GM12878 (cell line): ENCODE data around the gene PNMA6F. TPM values are rescaled to one million over a fixed set of nuclear protein-coding genes. Genes with fewer than 3 reads are reported as not detected.

Experiments
- ATAC-seq: fragments of 200-7000 bp; cut with Tn5 transposase; 3 replicates; pipeline ENCODE4 v1.9.1; 2020; ENCODE audit warnings: mild to moderate bottlenecking, moderate library complexity
- BruUV-seq: library from RNA; stranded (reverse); fragments of 400-500 nt; replicated peaks from 2 replicates; lab custom pipeline; 2021; lab: Mats Ljungman, UMichigan
- CTCF ChIA-PET: fragments of 300-600 bp; sonication (Branson Sonifier 250); formaldehyde crosslinking; extraction: SDS; loops from one replicate; lab custom pipeline; 2021; ENCODE audit warnings: inconsistent platforms; lab: Yijun Ruan, JAX
- POLR2A ChIA-PET: fragments of 350-600 bp; formaldehyde crosslinking; extraction: SDS; loops from one replicate; lab custom pipeline; 2021; ENCODE audit warnings: inconsistent platforms; lab: Charles Lee
- RAD21 ChIA-PET: fragments of 300-600 bp; sonication (Branson Sonifier 250); formaldehyde crosslinking; loops from one replicate; lab custom pipeline; 2023; ENCODE audit warnings: antibody characterized with exemption; ENCODE audit not compliant: unreplicated experiment; lab: Charles Lee
- SMC1A ChIA-PET: fragments of 300-600 bp; sonication (Branson Sonifier 250); formaldehyde crosslinking; loops from one replicate; lab custom pipeline; 2023; ENCODE audit not compliant: unreplicated experiment, uncharacterized antibody; lab: Charles Lee
- DNase-seq: peaks from one replicate; pipeline ENCODE4 v3.0.0-alpha.2; 2011; ENCODE audit warnings: low read depth, low spot score
- FAIRE-seq: peaks from 3 replicates; lab custom pipeline; 2011; peaks lifted over from hg19 to GRCh38; lab: Jason Lieb, UNC
- H2AFZ ChIP-seq: 2 replicates; pipeline ENCODE4 v1.6.0; 2011; ENCODE audit warnings: low read depth, low read length, control low read depth; ENCODE audit not compliant: control insufficient read depth
- H3K27ac ChIP-seq: 2 replicates; pipeline ENCODE4 v1.5.1; 2011; ENCODE audit warnings: control low read depth; ENCODE audit not compliant: control insufficient read depth, insufficient read depth
- H3K27me3 ChIP-seq, 2 experiments: replicated peaks in 1 of 2; 2 replicates each; pipeline versions ENCODE4 v1.6.0 to v1.6.1; 2011; ENCODE audit warnings: low read length in 1 of 2; ENCODE audit not compliant: control insufficient read depth in 2 of 2, insufficient read depth in 2 of 2
- H3K36me3 ChIP-seq, 2 experiments: 2 replicates each; pipeline ENCODE4 v1.5.1; 2011; ENCODE audit warnings: low read length in 1 of 2; ENCODE audit not compliant: control insufficient read depth in 2 of 2, insufficient read depth in 2 of 2
- H3K4me1 ChIP-seq: 2 replicates; pipeline ENCODE4 v1.6.1; 2011; ENCODE audit warnings: mild to moderate bottlenecking, low read length, moderate library complexity, mixed read lengths; ENCODE audit not compliant: control insufficient read depth, insufficient read depth
- H3K4me2 ChIP-seq: 2 replicates; pipeline ENCODE4 v1.6.0; 2011; ENCODE audit warnings: control low read depth; ENCODE audit not compliant: control insufficient read depth, insufficient read depth
- H3K4me3 ChIP-seq: fragments of 200-600 bp; sonication (generic); 2 replicates; pipeline ENCODE4 v1.5.1; 2016
- H3K79me2 ChIP-seq: 2 replicates; pipeline ENCODE4 v1.6.0; 2011; ENCODE audit warnings: low read length; ENCODE audit not compliant: control insufficient read depth, insufficient read depth
- H3K9ac ChIP-seq: 2 replicates; pipeline ENCODE4 v1.8.0; 2011; ENCODE audit warnings: low read length, control low read depth, mixed read lengths; ENCODE audit not compliant: control insufficient read depth, insufficient read depth
- H3K9me3 ChIP-seq: replicated peaks from 3 replicates; pipeline ENCODE4 v1.5.1; 2011; ENCODE audit warnings: mild to moderate bottlenecking, low read length; ENCODE audit not compliant: control insufficient read depth, insufficient read depth
- H4K20me1 ChIP-seq: 2 replicates; pipeline ENCODE4 v1.6.0; 2011; ENCODE audit not compliant: control insufficient read depth, insufficient read depth
- CEBPZ ChIP-seq: fragments of 150-350 bp; IDR thresholded peaks from 2 replicates; pipeline ENCODE4 v1.6.1; 2016; ENCODE audit warnings: low read depth, low read length
- CHD4 ChIP-seq: fragments of 200-600 bp; sonication (generic); IDR thresholded peaks from 2 replicates; pipeline ENCODE4 v1.6.1; 2016; ENCODE audit warnings: mild to moderate bottlenecking
- EZH2 ChIP-seq: IDR thresholded peaks from 2 replicates; pipeline ENCODE4 v1.6.1; 2012; ENCODE audit warnings: low read depth, mild to moderate bottlenecking, control low read depth, inconsistent platforms, low read length, borderline replicate concordance; ENCODE audit not compliant: control insufficient read depth
- FOS ChIP-seq: IDR thresholded peaks from 3 replicates; pipeline ENCODE4 v1.6.1; 2011; ENCODE audit warnings: borderline replicate concordance; ENCODE audit not compliant: insufficient read length; ENCODE audit errors: extremely low read depth
- NFYB ChIP-seq: IDR thresholded peaks from 2 replicates; pipeline ENCODE4 v1.6.1; 2011; ENCODE audit warnings: low read depth, mild to moderate bottlenecking, low read length, improper control_type of control experiment, moderate library complexity; ENCODE audit not compliant: insufficient read depth
- RCOR1 ChIP-seq: conservative IDR thresholded peaks from 2 replicates; pipeline ENCODE4 v1.6.1; 2012; ENCODE audit warnings: low read depth, low read length, improper control_type of control experiment
- RELB ChIP-seq: fragments of 450-650 bp; IDR thresholded peaks from 2 replicates; pipeline ENCODE4 v1.6.1; 2017; ENCODE audit warnings: low read depth, mild to moderate bottlenecking, moderate library complexity
- SPI1 ChIP-seq: IDR thresholded peaks from 2 replicates; pipeline ENCODE4 v1.6.1; 2011; ENCODE audit warnings: low read depth, mild to moderate bottlenecking, low read length, moderate library complexity, borderline replicate concordance; ENCODE audit not compliant: insufficient read depth
- STAT3 ChIP-seq: IDR thresholded peaks from 2 replicates; pipeline ENCODE4 v1.6.1; 2011; ENCODE audit warnings: low read depth, low read length, improper control_type of control experiment
- ZBED1 ChIP-seq: IDR thresholded peaks from 2 replicates; pipeline ENCODE4 v1.6.1; 2016; ENCODE audit warnings: borderline replicate concordance
- ZNF384 ChIP-seq: IDR thresholded peaks from 2 replicates; pipeline ENCODE4 v1.6.1; 2012; ENCODE audit warnings: low read depth, mild to moderate bottlenecking, low read length, improper control_type of control experiment, borderline replicate concordance
- ZSCAN29 ChIP-seq: fragments of 450-650 bp; IDR thresholded peaks from 2 replicates; pipeline ENCODE4 v1.6.1; 2017; ENCODE audit warnings: mild to moderate bottlenecking, moderate library complexity
- ZZZ3 ChIP-seq: IDR thresholded peaks from 2 replicates; pipeline ENCODE4 v1.6.1; 2011; ENCODE audit warnings: low read depth; ENCODE audit not compliant: control insufficient read depth, insufficient read length
- WGBS: methylation state at CpG from one replicate; pipeline ENCODE4 v1.1.6; 2016; ENCODE audit warnings: low lambda C conversion rate; ENCODE audit not compliant: insufficient replicate concordance, insufficient coverage; ENCODE audit errors: missing lambda C conversion rate; 5-methylcytosine and 5-hydroxymethylcytosine counted together
- in situ Hi-C: fragments of 300-500 bp; cut with MboI; formaldehyde crosslinking; loops from 9 replicates; pipeline ENCODE4 v1.14.3; 2018; ENCODE audit warnings: mixed read lengths
- intact Hi-C: fragments of 100-400 bp; cut with micrococcal nuclease; formaldehyde crosslinking; loops from one replicate; pipeline ENCODE4 v1.14.2; 2022; ENCODE audit not compliant: unreplicated experiment
- polyA plus RNA-seq, 11 experiments: library from polyadenylated mRNA; depleted of rRNA in 4 of 11; unstranded in 6 of 11; stranded (reverse) in 5 of 11; fragments of >200 nt; fragmentation: Nextera tagmentation in 4 of 11; fragmentation: Illumina TruSeq in 1 of 11; extraction: Ambion mirVana in 4 of 11; extraction: Trizol in 1 of 11; gene quantifications; 1 replicate in 1 of 11; 2 replicates in 10 of 11; pipeline versions ENCODE4 v1.2.1 to v1.2.3, GENCODE V29; 2011 to 2016; ENCODE audit warnings: inconsistent platforms in 2 of 11, missing spikeins in 2 of 11, low read depth in 1 of 11
- total RNA-seq, 4 experiments: library from RNA; depleted of rRNA in 3 of 4; stranded (reverse); fragments of >200 nt in 3 of 4; fragmentation: Illumina TruSeq in 1 of 4; extraction: Trizol in 1 of 4; gene quantifications; 2 replicates each; pipeline versions ENCODE4 v1.2.1 to v1.2.3, GENCODE V29; 2013 to 2021
- TF ChIP-seq, protein P1 (sequence below): fragments of 450-650 bp; IDR thresholded peaks from 2 replicates; pipeline ENCODE4 v1.6.1; 2017; ENCODE audit warnings: antibody characterized with exemption, mild to moderate bottlenecking, moderate library complexity
- TF ChIP-seq, protein P2 (sequence below): fragments of 450-650 bp; IDR thresholded peaks from 2 replicates; pipeline ENCODE4 v1.6.1; 2017; ENCODE audit warnings: mild to moderate bottlenecking, low read depth, inconsistent platforms; ENCODE audit not compliant: poor library complexity, severe bottlenecking

Gene PNMA6F
- total and polyA plus RNA-seq, 10 of the 15 experiments (the other 5 are each of a cell fraction or from before 2014, with no cell fraction given) = not detected

DNA sequence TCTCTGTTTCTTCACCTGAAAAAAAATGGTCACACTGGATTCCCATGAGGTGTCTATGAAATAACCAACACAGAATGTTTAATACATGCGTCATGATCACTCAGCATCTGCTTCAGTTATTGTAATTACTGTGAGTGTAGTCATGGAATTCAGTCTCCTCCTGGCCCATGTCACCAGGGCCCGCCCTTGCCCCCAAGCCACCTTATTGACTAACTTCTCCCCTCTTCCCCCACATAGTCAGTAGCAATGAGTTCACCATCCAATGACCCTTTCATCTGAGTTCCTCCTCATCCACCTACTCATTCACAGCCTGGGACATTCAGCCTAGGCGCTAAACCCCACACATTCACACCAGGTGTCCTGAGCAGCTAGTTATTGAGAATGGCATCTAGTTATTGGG lies 15.6 kb downstream of the PNMA6F start:
- no peaks in the 10 kb centered on the region for H3K27me3 ChIP-seq
- ChIA-PET CTCF (no interaction called here), RAD21 (no interaction called here), POLR2A (no interaction called here), SMC1A (no interaction called here)
- H3K9ac ChIP-seq = no peak overlapping the region
- DNase-seq (no peak), ATAC-seq (no peak), FAIRE-seq (no peak)
- H3K27ac ChIP-seq = no peak overlapping the region
- H3K9me3 ChIP-seq = no peaks in the 10 kb centered on the region
- no peak overlapping the region for H2AFZ ChIP-seq
- intact Hi-C loops = no loop called here
- in situ Hi-C loops = loop anchor here (25.0 kb wide), 1 partner anchor 144 kb away; no protein-coding TSS in a partner anchor
- WGBS = 21% methylated on average over 3 of the region's 3 CpGs
- BruUV-seq = no TSS peak
- no peak overlapping the region for H3K4me2 ChIP-seq
- no peaks in the 10 kb centered on the region for H3K4me1 ChIP-seq
- no peaks in the 10 kb centered on the region for H4K20me1 ChIP-seq
- H3K4me3 ChIP-seq = no peak overlapping the region
- H3K36me3 ChIP-seq = no peaks in the 10 kb centered on the region
- no peaks in the 10 kb centered on the region for H3K79me2 ChIP-seq
- TF ChIP-seq EZH2 (no peak), ZBED1 (no peak), ZZZ3 (no peak), NFYB (no peak), RCOR1 (no peak), SPI1 (no peak), ZSCAN29 (no peak), FOS (no peak), CHD4 (no peak), RELB (no peak), STAT3 (no peak), CEBPZ (no peak), ZNF384 (no peak)
- TF ChIP-seq, protein P1, sequence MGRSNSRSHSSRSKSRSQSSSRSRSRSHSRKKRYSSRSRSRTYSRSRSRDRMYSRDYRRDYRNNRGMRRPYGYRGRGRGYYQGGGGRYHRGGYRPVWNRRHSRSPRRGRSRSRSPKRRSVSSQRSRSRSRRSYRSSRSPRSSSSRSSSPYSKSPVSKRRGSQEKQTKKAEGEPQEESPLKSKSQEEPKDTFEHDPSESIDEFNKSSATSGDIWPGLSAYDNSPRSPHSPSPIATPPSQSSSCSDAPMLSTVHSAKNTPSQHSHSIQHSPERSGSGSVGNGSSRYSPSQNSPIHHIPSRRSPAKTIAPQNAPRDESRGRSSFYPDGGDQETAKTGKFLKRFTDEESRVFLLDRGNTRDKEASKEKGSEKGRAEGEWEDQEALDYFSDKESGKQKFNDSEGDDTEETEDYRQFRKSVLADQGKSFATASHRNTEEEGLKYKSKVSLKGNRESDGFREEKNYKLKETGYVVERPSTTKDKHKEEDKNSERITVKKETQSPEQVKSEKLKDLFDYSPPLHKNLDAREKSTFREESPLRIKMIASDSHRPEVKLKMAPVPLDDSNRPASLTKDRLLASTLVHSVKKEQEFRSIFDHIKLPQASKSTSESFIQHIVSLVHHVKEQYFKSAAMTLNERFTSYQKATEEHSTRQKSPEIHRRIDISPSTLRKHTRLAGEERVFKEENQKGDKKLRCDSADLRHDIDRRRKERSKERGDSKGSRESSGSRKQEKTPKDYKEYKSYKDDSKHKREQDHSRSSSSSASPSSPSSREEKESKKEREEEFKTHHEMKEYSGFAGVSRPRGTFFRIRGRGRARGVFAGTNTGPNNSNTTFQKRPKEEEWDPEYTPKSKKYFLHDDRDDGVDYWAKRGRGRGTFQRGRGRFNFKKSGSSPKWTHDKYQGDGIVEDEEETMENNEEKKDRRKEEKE = no peak
- TF ChIP-seq, protein P2, sequence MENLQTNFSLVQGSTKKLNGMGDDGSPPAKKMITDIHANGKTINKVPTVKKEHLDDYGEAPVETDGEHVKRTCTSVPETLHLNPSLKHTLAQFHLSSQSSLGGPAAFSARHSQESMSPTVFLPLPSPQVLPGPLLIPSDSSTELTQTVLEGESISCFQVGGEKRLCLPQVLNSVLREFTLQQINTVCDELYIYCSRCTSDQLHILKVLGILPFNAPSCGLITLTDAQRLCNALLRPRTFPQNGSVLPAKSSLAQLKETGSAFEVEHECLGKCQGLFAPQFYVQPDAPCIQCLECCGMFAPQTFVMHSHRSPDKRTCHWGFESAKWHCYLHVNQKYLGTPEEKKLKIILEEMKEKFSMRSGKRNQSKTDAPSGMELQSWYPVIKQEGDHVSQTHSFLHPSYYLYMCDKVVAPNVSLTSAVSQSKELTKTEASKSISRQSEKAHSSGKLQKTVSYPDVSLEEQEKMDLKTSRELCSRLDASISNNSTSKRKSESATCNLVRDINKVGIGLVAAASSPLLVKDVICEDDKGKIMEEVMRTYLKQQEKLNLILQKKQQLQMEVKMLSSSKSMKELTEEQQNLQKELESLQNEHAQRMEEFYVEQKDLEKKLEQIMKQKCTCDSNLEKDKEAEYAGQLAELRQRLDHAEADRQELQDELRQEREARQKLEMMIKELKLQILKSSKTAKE = no peak
